B cell (primary cell): ENCODE data around the gene PDGFA. TPM values are rescaled to one million over a fixed set of nuclear protein-coding genes. Genes with fewer than 3 reads are reported as not detected.

Experiments
- ATAC-seq: fragments of 200-7000 bp; cut with Tn5 transposase; one replicate; pipeline ENCODE4 v1.10.0; 2021; ENCODE audit warnings: low read depth, mild to moderate bottlenecking, moderate number of reproducible peaks, moderate library complexity
- CTCF ChIA-PET: fragments of 350-600 bp; sonication (Branson Sonifier 250); formaldehyde crosslinking; loops from one replicate; lab custom pipeline; 2021; ENCODE audit warnings: antibody characterized with exemption, inconsistent platforms; lab: Charles Lee
- POLR2A ChIA-PET: fragments of 350-600 bp; sonication (Branson Sonifier 250); formaldehyde crosslinking; loops from one replicate; lab custom pipeline; 2021; ENCODE audit warnings: antibody characterized with exemption; lab: Charles Lee
- DNase-seq: peaks from one replicate; pipeline ENCODE4 v3.0.0; 2013
- H2AFZ ChIP-seq: 2 replicates; pipeline ENCODE4 v1.6.1; 2012; ENCODE audit warnings: mild to moderate bottlenecking, low read depth, low read length; ENCODE audit not compliant: insufficient read depth, poor library complexity, severe bottlenecking
- H3K27ac ChIP-seq, 2 donors: 1 replicate in 1 of 2; 2 replicates in 1 of 2; pipeline ENCODE4 v1.5.1; 2012 to 2013; ENCODE audit warnings: low read length in 2 of 2, mild to moderate bottlenecking in 2 of 2, moderate library complexity in 1 of 2
- H3K27me3 ChIP-seq, 4 experiments: fragments of 200-600 bp in 1 of 4; sonication (generic) in 1 of 4; replicated peaks in 1 of 4; 1 replicate in 2 of 4; 2 replicates in 2 of 4; pipeline versions ENCODE4 v1.6.1 to v1.7.0; 2013 to 2016; ENCODE audit warnings: low read length in 3 of 4, mild to moderate bottlenecking in 2 of 4, mixed read lengths in 1 of 4, moderate library complexity in 1 of 4; ENCODE audit not compliant: insufficient read depth in 4 of 4, control insufficient read depth in 3 of 4; ENCODE audit errors: control extremely low read depth in 1 of 4
- H3K36me3 ChIP-seq, 2 experiments: replicated peaks in 1 of 2; 1 replicate in 1 of 2; 2 replicates in 1 of 2; pipeline versions ENCODE4 v1.6.1 to v1.7.1; 2013; ENCODE audit warnings: low read length in 1 of 2; ENCODE audit not compliant: insufficient read depth in 2 of 2, control insufficient read depth in 1 of 2; ENCODE audit errors: control extremely low read depth in 1 of 2, extremely low read depth in 1 of 2
- H3K4me1 ChIP-seq, 2 donors: fragments of 200-600 bp in 1 of 2; sonication (generic) in 1 of 2; 1 replicate in 1 of 2; 2 replicates in 1 of 2; pipeline versions ENCODE4 v1.5.1 to v1.6.1; 2013 to 2017; ENCODE audit warnings: low read length in 2 of 2; ENCODE audit not compliant: control insufficient read depth in 2 of 2, insufficient read depth in 2 of 2
- H3K4me2 ChIP-seq: replicated peaks from 2 replicates; pipeline ENCODE3; 2012; ENCODE audit warnings: mild to moderate bottlenecking, low read depth, low read length; ENCODE audit not compliant: poor library complexity, severe bottlenecking
- H3K4me3 ChIP-seq, 5 experiments: fragments of 200-600 bp in 1 of 5; sonication (generic) in 1 of 5; 1 replicate in 3 of 5; 2 replicates in 2 of 5; pipeline versions ENCODE4 v1.5.1 to v1.7.0; 2011 to 2016; ENCODE audit warnings: low read length in 4 of 5, mild to moderate bottlenecking in 4 of 5, low read depth in 2 of 5, control low read depth in 1 of 5, moderate library complexity in 1 of 5; ENCODE audit not compliant: insufficient read depth in 1 of 5; ENCODE audit errors: control extremely low read depth in 1 of 5, extremely low read depth in 1 of 5
- H3K79me2 ChIP-seq: fragments of 200-600 bp; sonication (generic); one replicate; pipeline ENCODE4 v1.6.0; 2016; ENCODE audit warnings: low read length; ENCODE audit not compliant: control insufficient read depth, insufficient read depth
- H3K9ac ChIP-seq: fragments of 200-600 bp; sonication (generic); 2 replicates; pipeline ENCODE4 v1.6.1; 2017; ENCODE audit warnings: mild to moderate bottlenecking, low read length, moderate library complexity
- H3K9me3 ChIP-seq, 3 donors: one replicate each; pipeline versions ENCODE4 v1.6.1 to v1.7.1; 2013; ENCODE audit warnings: low read length in 2 of 3; ENCODE audit not compliant: control insufficient read depth in 2 of 3, insufficient read depth in 1 of 3; ENCODE audit errors: control extremely low read depth in 1 of 3
- H4K20me1 ChIP-seq: 2 replicates; pipeline ENCODE4 v1.6.0; 2012; ENCODE audit warnings: mild to moderate bottlenecking, low read length; ENCODE audit not compliant: insufficient read depth, control insufficient read depth, poor library complexity, severe bottlenecking
- H3K27ac Mint-ChIP-seq: one replicate; pipeline ENCODE4 v1.8.0; 2021; ENCODE audit warnings: mixed read lengths
- H3K27me3 Mint-ChIP-seq: one replicate; pipeline ENCODE4 v1.8.0; 2021; ENCODE audit warnings: mixed read lengths
- H3K4me1 Mint-ChIP-seq: one replicate; pipeline ENCODE4 v1.8.0; 2021; ENCODE audit warnings: mixed read lengths
- H3K4me3 Mint-ChIP-seq: one replicate; pipeline ENCODE4 v1.8.0; 2021; ENCODE audit warnings: mixed read lengths
- H3K9me3 Mint-ChIP-seq: one replicate; pipeline ENCODE4 v1.8.0; 2022; ENCODE audit warnings: mixed read lengths; ENCODE audit not compliant: insufficient read depth
- CTCF ChIP-seq: fragments of 200-600 bp; IDR thresholded peaks from one replicate; pipeline ENCODE4 v1.8.0; 2022; ENCODE audit warnings: antibody characterized with exemption, mild to moderate bottlenecking
- EZH2 ChIP-seq: IDR thresholded peaks from 2 replicates; pipeline ENCODE4 v1.6.1; 2012; ENCODE audit warnings: borderline replicate concordance, low read depth, mild to moderate bottlenecking, moderate library complexity, low read length; ENCODE audit not compliant: insufficient read depth, poor library complexity, severe bottlenecking
- WGBS: methylation state at CpG from one replicate; pipeline ENCODE4 v1.1.5; 2013; ENCODE audit warnings: missing lambda C conversion rate; ENCODE audit not compliant: insufficient coverage; 5-methylcytosine and 5-hydroxymethylcytosine counted together
- intact Hi-C: fragments of 100-400 bp; cut with micrococcal nuclease; formaldehyde crosslinking; loops from one replicate; pipeline ENCODE4 v1.10.0; 2022
- polyA plus RNA-seq: library from polyadenylated mRNA; depleted of rRNA; stranded (reverse); fragments of >200 nt; gene quantifications from 2 replicates; pipeline ENCODE4 v1.2.3, GENCODE V29; 2012
- total RNA-seq, 2 donors: library from RNA; stranded (reverse); fragments of 120-200 nt in 1 of 2; gene quantifications; 1 replicate in 1 of 2; 2 replicates in 1 of 2; pipeline versions ENCODE4 v1.2.3 to v1.2.4, GENCODE V29; 2013 to 2022

The PDGFA gene
- total and polyA plus RNA-seq, 2 donors (not counting 1 experiment from before 2014, with no cell fraction given) = 0.36 to 1.5 TPM

DNA sequence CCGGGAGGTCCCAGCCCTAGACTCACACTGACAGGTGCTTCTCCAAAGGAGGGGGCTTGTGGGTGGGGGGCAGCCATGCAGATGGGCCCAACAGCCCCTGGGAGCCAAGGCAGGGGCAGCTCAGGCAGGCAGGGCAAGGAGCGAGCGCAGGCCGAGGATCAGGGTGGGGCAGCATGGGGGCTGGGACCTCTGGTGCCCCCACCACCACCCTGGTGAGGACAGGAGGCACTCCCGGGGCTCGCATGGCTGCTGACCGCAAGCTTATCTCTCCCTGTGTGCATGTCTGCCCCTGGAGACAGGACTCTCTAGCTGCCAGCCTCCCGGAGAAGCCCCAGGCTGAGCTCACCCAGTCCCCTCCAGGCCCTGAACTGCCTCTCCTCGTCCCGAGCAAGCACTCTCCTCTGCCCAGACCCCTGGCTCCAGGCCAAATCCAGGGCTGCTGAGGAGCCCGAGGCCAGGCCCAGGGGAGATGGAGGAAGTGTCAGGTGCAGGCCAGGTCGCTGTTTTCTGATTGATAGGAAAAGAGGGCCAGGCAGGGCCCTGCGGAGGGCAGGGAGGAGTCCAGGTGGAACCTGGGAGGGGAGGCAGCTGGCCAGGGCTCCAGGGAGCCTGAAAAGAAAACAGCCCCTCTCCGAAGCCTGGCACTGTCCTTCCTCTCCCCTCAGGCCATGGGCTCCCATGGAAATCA is 39.0 kb downstream of the PDGFA start:
- ATAC-seq (no peak), DNase-seq (no peak)
- intact Hi-C loops = no loop called here
- H2AFZ ChIP-seq = no peak overlapping the region
- H3K9me3 ChIP-seq = peaks cover 0 to 3% (median 0%) of the 10 kb centered on the region in 3 donors
- H3K4me2 ChIP-seq = no peak overlapping the region
- no peaks in the 10 kb centered on the region for H3K79me2 ChIP-seq
- H3K27me3 ChIP-seq = peaks cover 0 to 3% (median 0%) of the 10 kb centered on the region in 4 experiments
- ChIA-PET POLR2A (no interaction called here), CTCF (no interaction called here)
- TF ChIP-seq EZH2 = no peak
- TF ChIP-seq CTCF = no peak
- no peak overlapping the region for H3K27ac Mint-ChIP-seq
- no peaks in the 10 kb centered on the region for H3K4me1 ChIP-seq
- 74% methylated on average over 10 of the region's 14 CpGs for WGBS
- H3K4me1 Mint-ChIP-seq = no peaks in the 10 kb centered on the region
- no peaks in the 10 kb centered on the region for H3K36me3 ChIP-seq
- no peak overlapping the region for H3K4me3 Mint-ChIP-seq
- no peak overlapping the region for H3K4me3 ChIP-seq
- H4K20me1 ChIP-seq = no peaks in the 10 kb centered on the region
- H3K27ac ChIP-seq = no peak overlapping the region
- H3K9ac ChIP-seq = no peak overlapping the region
- peaks cover 8% of the 10 kb centered on the region for H3K9me3 Mint-ChIP-seq
- H3K27me3 Mint-ChIP-seq = peaks cover 30% of the 10 kb centered on the region

GRCh38 chr7:479948-480499 is 39.6 kb downstream of the PDGFA start:
- Histone ChIP-seq H3K27me3 (peaks cover 0 to 3% (median 0%) of the 10 kb centered on the region in 4 experiments), H3K9me3 (peaks cover 0 to 7% (median 0%) of the 10 kb centered on the region in 3 donors), H3K36me3 (no peaks in the 10 kb centered on the region), H2AFZ (no peak overlapping the region), H3K79me2 (no peaks in the 10 kb centered on the region), H3K4me3 (no peak overlapping the region), H4K20me1 (no peaks in the 10 kb centered on the region), H3K4me2 (no peak overlapping the region), H3K4me1 (no peaks in the 10 kb centered on the region), H3K27ac (no peak overlapping the region), H3K9ac (no peak overlapping the region)
- TF ChIP-seq EZH2 = no peak
- no peak for TF ChIP-seq CTCF
- intact Hi-C loops = no loop called here
- Mint-ChIP-seq H3K4me1 (no peaks in the 10 kb centered on the region), H3K27me3 (peaks cover 25% of the 10 kb centered on the region), H3K4me3 (no peak overlapping the region), H3K27ac (no peak overlapping the region), H3K9me3 (peaks cover 8% of the 10 kb centered on the region)
- 85% methylated on average over 14 of the region's 15 CpGs for WGBS
- ATAC-seq (no peak), DNase-seq (no peak)
- ChIA-PET CTCF (no interaction called here), POLR2A (no interaction called here)
